ENCODE measurements around the gene DNAH8.

DNA sequence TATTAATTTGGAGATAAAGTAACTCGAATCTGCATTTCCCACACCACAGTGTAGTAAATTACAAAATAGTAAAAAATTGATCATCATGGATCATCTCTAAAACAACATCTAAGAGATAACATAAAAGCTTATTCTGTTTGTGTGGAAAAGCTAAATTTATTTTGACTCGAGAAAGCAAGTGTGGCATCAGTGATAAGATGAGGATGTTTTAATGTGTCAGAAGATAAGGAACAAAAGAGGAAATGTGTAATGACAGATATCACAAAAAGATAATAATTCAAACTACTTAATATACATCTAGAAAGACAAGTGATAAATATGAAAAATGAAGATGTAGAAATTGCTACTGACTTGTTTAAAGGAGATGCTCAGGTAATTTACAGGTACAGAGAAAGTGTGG is 74.1 kb downstream of the DNAH8 start:
- TF ChIP-seq, protein P1, sequence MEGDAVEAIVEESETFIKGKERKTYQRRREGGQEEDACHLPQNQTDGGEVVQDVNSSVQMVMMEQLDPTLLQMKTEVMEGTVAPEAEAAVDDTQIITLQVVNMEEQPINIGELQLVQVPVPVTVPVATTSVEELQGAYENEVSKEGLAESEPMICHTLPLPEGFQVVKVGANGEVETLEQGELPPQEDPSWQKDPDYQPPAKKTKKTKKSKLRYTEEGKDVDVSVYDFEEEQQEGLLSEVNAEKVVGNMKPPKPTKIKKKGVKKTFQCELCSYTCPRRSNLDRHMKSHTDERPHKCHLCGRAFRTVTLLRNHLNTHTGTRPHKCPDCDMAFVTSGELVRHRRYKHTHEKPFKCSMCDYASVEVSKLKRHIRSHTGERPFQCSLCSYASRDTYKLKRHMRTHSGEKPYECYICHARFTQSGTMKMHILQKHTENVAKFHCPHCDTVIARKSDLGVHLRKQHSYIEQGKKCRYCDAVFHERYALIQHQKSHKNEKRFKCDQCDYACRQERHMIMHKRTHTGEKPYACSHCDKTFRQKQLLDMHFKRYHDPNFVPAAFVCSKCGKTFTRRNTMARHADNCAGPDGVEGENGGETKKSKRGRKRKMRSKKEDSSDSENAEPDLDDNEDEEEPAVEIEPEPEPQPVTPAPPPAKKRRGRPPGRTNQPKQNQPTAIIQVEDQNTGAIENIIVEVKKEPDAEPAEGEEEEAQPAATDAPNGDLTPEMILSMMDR (conservative IDR thresholded peaks at IDR 0.05 in 1 of 2, IDR thresholded peaks at IDR 0.05 in 1 of 2; ENCODE audit: extremely low read depth in 1 of 2, insufficient read depth in 1 of 2, low read depth in 1 of 2, low read length in 2 of 2), result no peak
- no peak for TF ChIP-seq EZH2 (IDR thresholded peaks at IDR 0.05; ENCODE audit: borderline replicate concordance, low read length)
